B cell (primary cell): Measurements from ENCODE around the gene RBPJ. TPM values are rescaled to one million over a fixed set of nuclear protein-coding genes. Genes with fewer than 3 reads are reported as not detected.

Experiments used
- ATAC-seq: fragments of 200-7000 bp; cut with Tn5 transposase; one replicate; pipeline ENCODE4 v1.10.0; 2021; ENCODE audit warnings: low read depth, mild to moderate bottlenecking, moderate number of reproducible peaks, moderate library complexity
- CTCF ChIA-PET: fragments of 350-600 bp; sonication (Branson Sonifier 250); formaldehyde crosslinking; loops from one replicate; lab custom pipeline; 2021; ENCODE audit warnings: antibody characterized with exemption, inconsistent platforms; lab: Charles Lee
- POLR2A ChIA-PET: fragments of 350-600 bp; sonication (Branson Sonifier 250); formaldehyde crosslinking; loops from one replicate; lab custom pipeline; 2021; ENCODE audit warnings: antibody characterized with exemption; lab: Charles Lee
- DNase-seq: peaks from one replicate; pipeline ENCODE4 v3.0.0; 2013
- H2AFZ ChIP-seq: 2 replicates; pipeline ENCODE4 v1.6.1; 2012; ENCODE audit warnings: mild to moderate bottlenecking, low read depth, low read length; ENCODE audit not compliant: insufficient read depth, poor library complexity, severe bottlenecking
- H3K27ac ChIP-seq, 2 donors: 1 replicate in 1 of 2; 2 replicates in 1 of 2; pipeline ENCODE4 v1.5.1; 2012 to 2013; ENCODE audit warnings: low read length in 2 of 2, mild to moderate bottlenecking in 2 of 2, moderate library complexity in 1 of 2
- H3K27me3 ChIP-seq, 4 experiments: fragments of 200-600 bp in 1 of 4; sonication (generic) in 1 of 4; replicated peaks in 1 of 4; 1 replicate in 2 of 4; 2 replicates in 2 of 4; pipeline versions ENCODE4 v1.6.1 to v1.7.0; 2013 to 2016; ENCODE audit warnings: low read length in 3 of 4, mild to moderate bottlenecking in 2 of 4, mixed read lengths in 1 of 4, moderate library complexity in 1 of 4; ENCODE audit not compliant: insufficient read depth in 4 of 4, control insufficient read depth in 3 of 4; ENCODE audit errors: control extremely low read depth in 1 of 4
- H3K36me3 ChIP-seq, 2 experiments: replicated peaks in 1 of 2; 1 replicate in 1 of 2; 2 replicates in 1 of 2; pipeline versions ENCODE4 v1.6.1 to v1.7.1; 2013; ENCODE audit warnings: low read length in 1 of 2; ENCODE audit not compliant: insufficient read depth in 2 of 2, control insufficient read depth in 1 of 2; ENCODE audit errors: control extremely low read depth in 1 of 2, extremely low read depth in 1 of 2
- H3K4me1 ChIP-seq, 2 donors: fragments of 200-600 bp in 1 of 2; sonication (generic) in 1 of 2; 1 replicate in 1 of 2; 2 replicates in 1 of 2; pipeline versions ENCODE4 v1.5.1 to v1.6.1; 2013 to 2017; ENCODE audit warnings: low read length in 2 of 2; ENCODE audit not compliant: control insufficient read depth in 2 of 2, insufficient read depth in 2 of 2
- H3K4me2 ChIP-seq: replicated peaks from 2 replicates; pipeline ENCODE3; 2012; ENCODE audit warnings: mild to moderate bottlenecking, low read depth, low read length; ENCODE audit not compliant: poor library complexity, severe bottlenecking
- H3K4me3 ChIP-seq, 5 experiments: fragments of 200-600 bp in 1 of 5; sonication (generic) in 1 of 5; 1 replicate in 3 of 5; 2 replicates in 2 of 5; pipeline versions ENCODE4 v1.5.1 to v1.7.0; 2011 to 2016; ENCODE audit warnings: low read length in 4 of 5, mild to moderate bottlenecking in 4 of 5, low read depth in 2 of 5, control low read depth in 1 of 5, moderate library complexity in 1 of 5; ENCODE audit not compliant: insufficient read depth in 1 of 5; ENCODE audit errors: control extremely low read depth in 1 of 5, extremely low read depth in 1 of 5
- H3K79me2 ChIP-seq: fragments of 200-600 bp; sonication (generic); one replicate; pipeline ENCODE4 v1.6.0; 2016; ENCODE audit warnings: low read length; ENCODE audit not compliant: control insufficient read depth, insufficient read depth
- H3K9ac ChIP-seq: fragments of 200-600 bp; sonication (generic); 2 replicates; pipeline ENCODE4 v1.6.1; 2017; ENCODE audit warnings: mild to moderate bottlenecking, low read length, moderate library complexity
- H3K9me3 ChIP-seq, 3 donors: one replicate each; pipeline versions ENCODE4 v1.6.1 to v1.7.1; 2013; ENCODE audit warnings: low read length in 2 of 3; ENCODE audit not compliant: control insufficient read depth in 2 of 3, insufficient read depth in 1 of 3; ENCODE audit errors: control extremely low read depth in 1 of 3
- H4K20me1 ChIP-seq: 2 replicates; pipeline ENCODE4 v1.6.0; 2012; ENCODE audit warnings: mild to moderate bottlenecking, low read length; ENCODE audit not compliant: insufficient read depth, control insufficient read depth, poor library complexity, severe bottlenecking
- H3K27ac Mint-ChIP-seq: one replicate; pipeline ENCODE4 v1.8.0; 2021; ENCODE audit warnings: mixed read lengths
- H3K27me3 Mint-ChIP-seq: one replicate; pipeline ENCODE4 v1.8.0; 2021; ENCODE audit warnings: mixed read lengths
- H3K4me1 Mint-ChIP-seq: one replicate; pipeline ENCODE4 v1.8.0; 2021; ENCODE audit warnings: mixed read lengths
- H3K4me3 Mint-ChIP-seq: one replicate; pipeline ENCODE4 v1.8.0; 2021; ENCODE audit warnings: mixed read lengths
- H3K9me3 Mint-ChIP-seq: one replicate; pipeline ENCODE4 v1.8.0; 2022; ENCODE audit warnings: mixed read lengths; ENCODE audit not compliant: insufficient read depth
- CTCF ChIP-seq: fragments of 200-600 bp; IDR thresholded peaks from one replicate; pipeline ENCODE4 v1.8.0; 2022; ENCODE audit warnings: antibody characterized with exemption, mild to moderate bottlenecking
- EZH2 ChIP-seq: IDR thresholded peaks from 2 replicates; pipeline ENCODE4 v1.6.1; 2012; ENCODE audit warnings: borderline replicate concordance, low read depth, mild to moderate bottlenecking, moderate library complexity, low read length; ENCODE audit not compliant: insufficient read depth, poor library complexity, severe bottlenecking
- WGBS: methylation state at CpG from one replicate; pipeline ENCODE4 v1.1.5; 2013; ENCODE audit warnings: missing lambda C conversion rate; ENCODE audit not compliant: insufficient coverage; 5-methylcytosine and 5-hydroxymethylcytosine counted together
- intact Hi-C: fragments of 100-400 bp; cut with micrococcal nuclease; formaldehyde crosslinking; loops from one replicate; pipeline ENCODE4 v1.10.0; 2022
- polyA plus RNA-seq: library from polyadenylated mRNA; depleted of rRNA; stranded (reverse); fragments of >200 nt; gene quantifications from 2 replicates; pipeline ENCODE4 v1.2.3, GENCODE V29; 2012
- total RNA-seq, 2 donors: library from RNA; stranded (reverse); fragments of 120-200 nt in 1 of 2; gene quantifications; 1 replicate in 1 of 2; 2 replicates in 1 of 2; pipeline versions ENCODE4 v1.2.3 to v1.2.4, GENCODE V29; 2013 to 2022

RBPJ gene
- total and polyA plus RNA-seq, 2 donors (not counting 1 experiment from before 2014, with no cell fraction given) = 10.6 to 50.1 TPM

GRCh38 chr4:26281881-26282280 lies 38.9 kb upstream of the RBPJ start:
- intact Hi-C loops = no loop called here
- peaks cover 3% of the 10 kb centered on the region for H3K27me3 Mint-ChIP-seq
- CTCF ChIA-PET = interaction anchor here (0.7 kb wide), 1 partner anchor 35 kb away, joined by 3 read pairs; no protein-coding TSS in a partner anchor

GRCh38 chr4:26284536-26284935 lies 36.3 kb upstream of the RBPJ start:
- WGBS = 92% methylated on average over 5 of the region's 8 CpGs
- Histone ChIP-seq H3K27me3 (no peaks in the 10 kb centered on the region), H3K79me2 (no peaks in the 10 kb centered on the region), H3K9ac (no peak overlapping the region), H3K4me3 (no peak overlapping the region), H3K27ac (no peak overlapping the region), H3K4me1 (peaks cover 0 to 6% of the 10 kb centered on the region in 2 donors), H3K36me3 (no peaks in the 10 kb centered on the region), H3K4me2 (no peak overlapping the region), H2AFZ (no peak overlapping the region), H4K20me1 (no peaks in the 10 kb centered on the region), H3K9me3 (no peaks in the 10 kb centered on the region)
- Mint-ChIP-seq H3K4me1 (peaks cover 12% of the 10 kb centered on the region), H3K27ac (no peak overlapping the region), H3K4me3 (no peak overlapping the region), H3K9me3 (no peaks in the 10 kb centered on the region), H3K27me3 (peaks cover 3% of the 10 kb centered on the region)
- ChIA-PET POLR2A (no interaction called here), CTCF (no interaction called here)
- no peak for DNase-seq
- TF ChIP-seq EZH2 (no peak), CTCF (no peak)
- intact Hi-C loops = no loop called here
- no peak for ATAC-seq

More at GRCh38 chr4:26281881-26282280, 38.9 kb upstream of the RBPJ start:
- Histone ChIP-seq H3K4me1 (no peaks in the 10 kb centered on the region), H3K9me3 (no peaks in the 10 kb centered on the region), H2AFZ (no peak overlapping the region), H3K4me3 (no peak overlapping the region), H3K4me2 (no peak overlapping the region), H3K79me2 (no peaks in the 10 kb centered on the region), H3K27me3 (no peaks in the 10 kb centered on the region), H4K20me1 (no peaks in the 10 kb centered on the region), H3K9ac (no peak overlapping the region), H3K36me3 (no peaks in the 10 kb centered on the region), H3K27ac (no peak overlapping the region)
- Mint-ChIP-seq H3K9me3 (no peaks in the 10 kb centered on the region), H3K4me3 (no peak overlapping the region), H3K27ac (no peak overlapping the region), H3K4me1 (no peaks in the 10 kb centered on the region)
- POLR2A ChIA-PET = no interaction called here
- no peak for ATAC-seq
- TF ChIP-seq EZH2 (no peak), CTCF (no peak)
- DNase-seq = no peak
- WGBS = no CpG with 5 or more reads among the region's 1 CpG
